ENCODE measurements around the gene AGAP1. TPM values are rescaled to one million over a fixed set of nuclear protein-coding genes. Genes with fewer than 3 reads are reported as not detected.
"Not testable (repeated sequence)": the region's sequence is repeated elsewhere in the genome, so short reads cannot be mapped to it uniquely, and the experiment has no call there.

The AGAP1 gene
- polyA plus RNA-seq, 3 donors: 3.7 to 7.1 (median 6.3) TPM

DNA sequence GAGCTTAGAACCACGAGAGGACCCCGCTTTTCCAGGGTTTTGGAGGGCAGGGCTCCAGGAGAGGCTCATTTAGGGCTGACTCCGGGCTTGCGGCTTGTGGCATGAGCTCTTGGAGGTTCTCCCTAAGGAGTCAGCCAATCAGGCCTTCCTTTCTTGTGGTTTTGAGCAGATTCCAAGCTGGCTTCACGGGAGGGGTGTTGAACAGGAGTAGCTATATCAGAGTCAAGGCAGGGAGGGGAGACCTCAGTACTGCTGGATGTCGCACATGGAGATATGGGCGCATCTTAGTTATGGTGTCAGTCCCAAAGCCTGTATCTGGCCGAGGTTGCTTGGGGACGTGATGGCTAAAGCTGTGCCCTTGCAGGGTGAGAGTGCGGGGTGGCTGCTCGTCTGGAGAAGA lies 98.6 kb downstream of the AGAP1 start:
- no peak overlapping the region for H3K27ac ChIP-seq (ENCODE audit: low read depth, low read length)
- 81 to 90% (median 83%) methylated on average over 11 of the region's 11 CpGs for WGBS, 3 donors

DNA sequence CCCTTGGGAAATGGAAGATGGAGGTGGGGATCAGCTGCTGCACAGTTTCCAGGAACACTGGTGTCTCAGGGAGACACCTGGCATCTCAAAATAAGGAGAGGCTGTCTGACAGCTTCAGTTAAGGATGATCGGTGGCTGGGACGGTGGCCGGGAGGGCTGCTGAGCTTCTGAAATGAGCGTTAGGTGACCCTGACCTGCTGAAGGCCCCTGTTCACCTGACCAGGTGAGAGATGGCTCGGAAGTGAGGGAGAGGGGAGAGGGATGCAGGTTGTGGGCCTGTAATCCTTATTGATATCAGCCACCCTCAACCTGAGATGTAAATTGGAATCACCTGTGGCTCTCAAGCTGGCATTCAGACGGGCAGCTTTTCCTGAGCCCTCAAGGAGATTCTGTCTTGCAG lies 99.0 kb downstream of the AGAP1 start:
- H3K27ac ChIP-seq (ENCODE audit: low read depth, low read length): no peak overlapping the region

DNA sequence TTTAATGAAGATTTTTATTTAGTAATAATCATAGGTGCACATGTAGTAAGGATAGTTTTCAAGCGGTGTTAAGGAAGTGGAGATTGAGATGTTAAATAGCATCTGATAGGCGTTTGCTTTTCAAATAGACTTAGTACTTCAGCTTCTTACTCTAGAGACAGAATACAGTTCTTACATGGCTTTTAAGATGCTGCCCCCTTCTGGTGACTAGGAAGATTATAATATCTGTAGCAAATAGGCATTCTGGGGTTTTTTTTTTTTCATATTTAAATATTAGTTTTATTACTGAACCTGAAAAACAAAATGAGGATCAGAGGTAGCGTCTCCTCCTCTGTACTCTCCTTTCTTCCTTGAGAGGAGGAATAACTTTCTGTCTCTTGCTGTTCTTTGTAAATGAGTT lies 100.2 kb downstream of the AGAP1 start:
- no peak overlapping the region for H3K27ac ChIP-seq (ENCODE audit: low read depth, low read length)
- 0 to 6% (median 6%) methylated on average over 3 of the region's 3 CpGs for WGBS, 3 donors

More for the DNA sequence above, 99.0 kb downstream of the AGAP1 start:
- WGBS, 3 donors: 74 to 86% (median 76%) methylated on average over 6 of the region's 6 CpGs

DNA sequence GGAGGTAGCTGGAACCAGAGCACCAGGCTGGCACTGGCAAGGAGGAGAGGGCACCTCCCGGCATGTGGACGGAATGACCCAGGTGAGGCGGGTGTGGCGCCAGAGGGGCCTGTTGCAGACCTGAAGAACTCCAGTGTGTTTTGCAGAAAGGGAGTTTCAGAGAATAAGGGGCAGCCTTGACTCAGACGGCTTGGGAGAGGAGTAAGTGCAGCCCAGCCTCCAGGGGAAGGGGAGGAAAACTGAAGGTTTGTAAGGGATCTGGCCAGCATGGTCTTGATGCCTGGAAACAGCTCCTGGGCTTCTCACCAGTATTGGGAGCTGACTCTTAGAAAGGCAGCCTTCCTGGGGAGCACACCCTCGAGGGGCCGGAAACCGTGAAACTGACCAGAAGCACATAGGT lies 101.1 kb downstream of the AGAP1 start:
- H3K27ac ChIP-seq (ENCODE audit: low read depth, low read length): no peak overlapping the region
- 64 to 86% (median 73%) methylated on average over 8 of the region's 8 CpGs for WGBS, 3 donors

DNA sequence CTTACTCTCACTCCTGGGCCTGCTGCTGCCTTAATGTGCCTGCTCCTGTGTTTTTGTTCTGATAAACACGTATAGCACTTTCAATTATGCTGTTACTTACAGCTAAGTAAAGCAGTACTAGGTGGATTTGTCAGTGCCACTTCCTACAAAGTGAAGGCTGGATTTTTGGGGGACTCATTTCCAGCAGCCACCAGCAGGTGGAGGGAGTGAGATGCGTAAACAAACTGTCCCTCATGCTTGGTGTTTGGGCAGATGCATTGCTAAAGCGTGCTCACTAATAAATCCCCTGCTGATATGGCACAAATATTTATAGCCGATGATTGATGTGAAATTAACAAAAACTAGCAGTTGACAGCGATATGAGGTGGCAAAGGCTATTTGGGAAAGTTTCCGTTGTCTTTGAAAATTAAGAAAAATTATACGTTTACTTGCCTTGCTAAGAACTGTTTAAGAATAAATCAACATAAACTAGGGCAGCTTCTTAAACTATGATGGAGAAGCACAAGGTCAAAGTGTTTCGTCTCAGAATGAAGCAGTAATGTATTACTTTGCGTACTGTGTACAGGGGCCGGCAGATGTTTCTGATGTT lies 101.7 kb downstream of the AGAP1 start:
- no peak overlapping the region for H3K27ac ChIP-seq (ENCODE audit: low read depth, low read length)
- 34 to 43% (median 36%) methylated on average over 10 of the region's 10 CpGs for WGBS, 3 donors

DNA sequence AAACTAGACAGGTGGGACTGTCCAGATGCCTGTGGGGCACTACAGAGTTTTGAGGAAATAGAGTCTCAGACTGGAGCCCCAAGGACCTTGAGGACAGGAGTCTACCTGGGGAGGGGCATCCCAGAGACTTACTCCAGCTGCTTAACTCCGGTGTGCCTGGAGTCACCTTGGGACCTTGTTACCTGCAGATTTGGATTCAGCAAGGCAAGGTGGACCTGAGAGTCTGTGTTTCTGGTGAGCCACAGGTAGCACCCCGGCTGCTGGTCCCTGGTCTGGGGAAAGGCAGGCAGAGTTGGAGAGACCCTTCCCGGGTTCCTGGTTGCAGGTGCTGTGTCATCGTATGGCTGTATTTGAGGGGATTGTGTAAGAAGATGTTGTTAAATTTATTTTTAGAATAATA lies 102.4 kb downstream of the AGAP1 start:
- WGBS, 3 donors: 87 to 91% (median 88%) methylated on average over 4 of the region's 4 CpGs

DNA sequence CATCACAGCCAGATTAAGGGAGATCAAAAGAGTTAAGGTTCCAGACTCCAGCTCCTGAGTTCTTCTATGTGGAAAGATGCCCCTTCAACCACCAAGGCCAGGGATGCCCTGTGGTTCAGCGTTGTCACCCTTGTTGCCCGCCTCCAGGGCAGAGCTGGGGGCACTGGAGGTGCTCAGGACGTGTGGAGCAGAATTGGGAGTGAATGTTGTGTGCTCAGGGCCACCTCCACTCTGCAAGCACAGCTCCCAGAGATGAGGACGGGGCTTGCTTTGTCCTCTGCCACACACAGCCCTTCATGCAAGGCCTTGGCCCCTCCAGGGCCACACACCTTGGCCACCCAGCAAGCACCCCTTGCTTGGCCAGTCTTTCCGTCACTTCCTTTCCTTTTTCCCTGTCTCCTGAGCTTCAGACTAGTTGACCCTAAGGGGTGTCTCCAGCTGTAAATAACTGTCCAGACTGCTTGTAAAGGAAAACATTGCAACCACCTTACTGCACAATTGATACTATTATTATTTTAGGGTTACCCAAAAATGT lies 103.3 kb downstream of the AGAP1 start:
- WGBS, 3 donors: 89 to 90% (median 89%) methylated on average over 5 of the region's 5 CpGs
- H3K27ac ChIP-seq (ENCODE audit: low read depth, low read length): no peak overlapping the region

More for the DNA sequence above, 102.4 kb downstream of the AGAP1 start:
- no peak overlapping the region for H3K27ac ChIP-seq (ENCODE audit: low read depth, low read length)

DNA sequence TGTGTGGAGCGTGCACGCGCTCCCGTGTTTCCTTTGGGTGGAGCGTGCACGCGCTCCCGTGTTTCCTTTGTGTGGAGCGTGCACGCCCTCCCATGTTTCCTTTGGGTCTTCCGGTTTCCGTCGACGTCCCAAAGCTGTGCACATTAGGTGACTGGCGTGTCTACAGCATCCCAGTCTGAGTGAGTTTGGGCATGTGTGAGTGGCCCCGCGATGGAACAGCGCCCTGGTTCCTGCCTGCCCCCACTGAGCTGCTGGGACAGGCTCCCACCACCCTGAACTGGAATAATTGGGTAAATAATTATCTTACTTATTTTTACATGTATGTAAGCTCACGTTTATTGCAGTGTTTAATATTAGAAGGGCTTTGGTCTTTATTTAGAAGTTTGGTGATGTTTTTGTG lies 104.2 kb downstream of the AGAP1 start:
- 94 to 96% (median 94%) methylated on average over 19 of the region's 19 CpGs for WGBS, 3 donors

DNA sequence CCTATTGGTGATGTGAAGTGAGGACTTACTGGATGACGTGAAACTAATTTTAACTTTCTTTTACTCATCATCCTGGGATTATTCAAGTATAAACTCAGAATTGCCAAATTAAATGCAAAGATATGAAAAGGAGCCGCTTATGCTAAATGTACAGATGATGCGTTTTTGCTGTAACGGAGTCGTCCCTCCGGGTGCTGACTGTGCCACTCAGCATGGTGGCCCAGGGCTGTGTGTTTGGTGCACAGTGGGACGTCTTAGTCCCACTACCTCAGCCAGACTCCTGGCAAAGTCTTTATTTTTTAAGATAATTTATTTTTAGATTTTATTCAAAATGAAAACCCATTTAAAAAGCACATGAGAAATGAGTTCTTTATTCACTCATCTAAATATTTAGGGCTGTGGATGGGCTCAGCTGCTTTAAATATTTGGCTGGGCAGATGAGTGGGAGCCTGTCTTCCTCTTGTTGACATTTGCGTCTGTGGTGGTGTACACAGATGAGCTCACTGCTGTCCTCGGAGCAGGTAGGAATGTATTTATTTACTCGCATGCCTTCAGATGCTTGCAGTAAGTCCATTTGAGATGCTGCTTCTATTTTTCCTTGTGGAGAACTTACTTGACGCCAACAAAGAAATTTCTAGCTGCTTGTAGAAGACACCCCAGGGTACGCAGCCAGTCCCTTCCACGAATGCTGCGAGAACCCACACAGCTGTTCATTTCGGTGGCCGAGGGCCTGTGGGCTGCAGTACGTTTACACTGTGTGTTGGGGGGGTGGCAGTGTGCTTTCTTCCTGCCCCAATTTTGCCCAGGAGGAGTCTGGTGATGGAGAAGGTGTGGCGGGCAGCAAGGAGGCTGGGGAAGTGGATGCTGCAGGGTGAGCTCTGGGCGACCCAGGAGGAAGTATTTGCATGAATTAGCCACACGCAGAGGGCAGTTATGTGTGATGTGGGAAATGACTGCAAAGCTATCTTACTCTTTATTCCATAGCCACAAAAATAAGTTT lies 105.0 kb downstream of the AGAP1 start:
- WGBS, 3 donors: 80 to 92% (median 89%) methylated on average over 20 of the region's 20 CpGs
- H3K27ac ChIP-seq (ENCODE audit: low read depth, low read length): no peak overlapping the region

More for the DNA sequence above, 104.2 kb downstream of the AGAP1 start:
- no peak overlapping the region for H3K27ac ChIP-seq (ENCODE audit: low read depth, low read length)

DNA sequence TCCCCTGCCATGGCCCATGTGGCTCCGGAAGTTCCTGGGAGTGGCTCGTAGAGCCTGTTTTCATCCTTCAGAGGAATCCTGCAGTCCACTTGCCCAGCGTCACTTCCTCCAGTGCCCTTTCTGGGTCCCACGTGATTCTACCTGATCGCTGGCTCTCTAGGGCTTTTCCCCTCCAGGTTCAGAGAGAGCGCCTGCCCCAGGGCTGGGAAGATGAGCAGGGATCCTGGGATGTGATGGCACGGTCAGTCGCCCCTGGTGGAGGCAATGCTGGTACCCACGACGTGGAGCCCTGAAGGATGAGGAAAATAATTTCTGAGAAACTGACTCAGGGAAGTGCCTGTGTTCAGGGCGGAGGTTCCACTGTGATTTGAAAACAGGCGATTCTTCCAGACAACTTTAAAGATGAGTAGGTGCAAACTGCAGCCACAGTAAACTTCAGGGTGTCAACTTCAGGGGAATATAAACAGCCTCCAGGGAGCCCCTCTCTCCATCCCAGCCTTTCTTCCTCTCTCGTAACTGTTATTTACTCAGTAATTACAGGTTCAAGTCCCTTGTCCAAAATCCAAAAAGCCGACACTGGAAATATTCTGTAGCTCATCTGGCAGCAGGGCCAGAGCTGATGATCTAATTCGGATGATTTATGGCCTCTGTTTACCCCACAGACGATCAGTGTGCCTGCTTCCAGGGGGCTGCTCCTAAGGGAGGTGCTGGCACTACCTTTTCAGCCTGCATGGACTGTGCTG lies 105.9 kb downstream of the AGAP1 start:
- H3K27ac ChIP-seq (ENCODE audit: low read depth, low read length): no peak overlapping the region
- 79 to 85% (median 81%) methylated on average over 16 of the region's 16 CpGs for WGBS, 3 donors

DNA sequence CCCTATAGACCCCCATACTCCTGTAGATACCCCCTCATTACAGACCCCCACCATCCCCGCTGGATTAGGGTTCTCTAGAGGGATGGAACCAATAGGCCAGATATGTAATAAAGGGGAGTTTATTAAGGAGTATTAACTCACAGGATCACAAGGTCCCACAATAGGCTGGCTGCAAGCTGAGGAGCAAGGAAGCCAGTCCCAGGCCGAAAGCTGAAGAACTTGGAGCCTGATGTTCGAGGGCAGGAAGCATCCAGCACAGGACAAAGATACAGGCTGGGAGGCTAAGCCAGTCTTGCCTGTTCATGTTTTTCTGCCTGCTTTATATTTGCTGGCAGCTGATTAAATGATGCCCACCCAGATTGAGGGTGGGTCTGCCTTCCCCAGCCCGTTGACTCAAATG lies 106.6 kb downstream of the AGAP1 start:
- WGBS, 3 donors: 73 to 85% (median 79%) methylated on average over 4 of the region's 4 CpGs
- H3K27ac ChIP-seq (ENCODE audit: low read depth, low read length): no peak overlapping the region

DNA sequence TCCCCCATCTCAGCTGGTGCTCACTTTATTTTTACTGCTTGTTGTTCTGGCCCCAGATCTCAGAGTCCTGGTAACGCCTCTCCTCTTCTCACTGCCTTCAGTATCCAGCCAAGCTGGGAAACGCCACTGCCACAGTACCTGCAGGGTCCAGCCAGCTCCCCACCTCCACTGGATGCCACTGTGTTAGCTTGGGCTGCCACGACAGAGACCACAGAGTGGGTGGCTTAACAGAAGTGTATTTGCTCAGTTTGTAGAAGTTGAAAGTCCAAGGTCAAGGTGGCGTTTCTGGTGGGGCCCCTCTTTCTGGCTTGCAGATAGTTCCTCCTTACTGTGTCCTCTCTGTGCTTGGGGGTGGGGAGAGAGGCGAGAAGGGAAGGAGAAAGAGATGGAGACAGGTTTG lies 107.1 kb downstream of the AGAP1 start:
- 57 to 85% (median 83%) methylated on average over 5 of the region's 5 CpGs for WGBS, 3 donors

DNA sequence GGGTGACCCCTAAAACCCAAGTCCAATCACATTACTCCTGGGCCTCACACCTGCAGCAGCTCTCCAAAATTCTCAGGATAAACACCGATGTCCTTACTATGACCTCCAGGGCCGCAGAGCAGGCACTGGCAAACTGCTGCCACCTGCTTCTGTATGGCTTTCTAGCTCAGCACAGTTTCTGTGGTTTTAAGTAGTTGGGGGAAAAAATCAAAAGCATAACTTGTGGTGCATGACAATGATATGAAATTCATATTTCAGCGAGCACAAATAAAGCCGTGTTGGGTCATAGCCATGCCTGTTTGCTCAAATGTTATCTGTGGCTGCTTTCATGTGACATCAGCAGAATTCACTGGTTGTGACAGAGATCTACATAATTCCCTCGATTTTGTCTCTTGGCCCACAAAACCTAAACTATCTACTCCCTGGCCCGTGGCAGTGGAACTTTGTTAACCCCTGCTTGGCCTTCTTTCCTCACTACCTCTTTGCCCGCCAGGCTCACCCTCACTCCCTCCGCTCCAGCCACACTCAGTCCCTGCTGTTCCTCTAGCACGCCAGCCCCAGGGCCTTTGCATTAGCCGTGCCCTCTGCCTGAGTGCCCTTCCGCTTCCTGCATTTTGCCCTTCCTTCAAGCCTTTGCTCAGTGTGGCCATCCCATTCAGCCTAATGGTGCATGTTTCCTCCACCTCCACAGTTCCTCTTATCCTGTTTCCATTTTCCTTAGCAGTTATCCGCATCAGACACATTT lies 108.3 kb downstream of the AGAP1 start:
- H3K27ac ChIP-seq (ENCODE audit: low read depth, low read length): no peak overlapping the region
- WGBS, 3 donors: 62 to 86% (median 86%) methylated on average over 12 of the region's 12 CpGs

More for the DNA sequence above, 107.1 kb downstream of the AGAP1 start:
- no peak overlapping the region for H3K27ac ChIP-seq (ENCODE audit: low read depth, low read length)

DNA sequence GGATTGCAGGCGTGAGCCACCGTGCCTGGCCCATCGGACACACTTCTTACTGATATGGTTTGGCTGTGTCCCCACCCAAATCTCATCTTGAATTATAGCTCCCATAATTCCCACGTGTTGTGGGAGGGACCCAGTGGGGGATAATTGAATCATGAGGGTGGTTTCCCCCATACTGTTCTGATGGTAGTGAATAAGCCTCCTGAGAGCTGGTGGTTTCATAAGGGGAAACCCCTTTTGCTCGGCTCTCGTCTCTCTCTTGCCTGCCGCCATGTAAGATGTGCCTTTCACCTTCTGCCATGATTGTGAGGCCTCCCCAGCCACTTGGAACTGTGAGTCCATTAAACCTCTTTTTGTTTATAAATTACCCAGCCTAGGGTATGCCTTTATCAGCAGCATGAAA lies 109.1 kb downstream of the AGAP1 start:
- not testable (repeated sequence) for H3K27ac ChIP-seq (ENCODE audit: low read depth, low read length)
- WGBS, 3 donors: 88 to 95% (median 89%) methylated on average over 7 of the region's 7 CpGs

DNA sequence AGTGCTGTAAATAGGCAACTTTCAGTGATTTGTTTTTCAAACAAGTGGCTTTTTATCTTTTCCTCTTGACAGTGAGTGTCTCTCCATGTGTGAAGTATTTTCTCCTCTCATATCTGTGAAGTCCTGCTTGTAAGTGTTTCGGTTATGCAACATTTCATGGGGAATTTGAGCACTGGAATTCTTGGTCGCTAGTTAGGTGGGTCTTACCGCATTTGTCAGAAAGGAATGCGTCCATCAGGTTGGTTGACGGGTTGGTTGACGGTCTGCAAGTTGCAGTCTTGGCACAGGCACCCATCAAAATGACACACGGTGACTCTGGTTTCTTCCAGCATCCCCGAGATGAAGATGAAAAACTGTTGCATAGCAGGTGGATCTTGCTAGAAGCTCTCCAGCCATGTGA lies 109.8 kb downstream of the AGAP1 start:
- 88 to 93% (median 89%) methylated on average over 8 of the region's 8 CpGs for WGBS, 3 donors
- H3K27ac ChIP-seq (ENCODE audit: low read depth, low read length): no peak overlapping the region

DNA sequence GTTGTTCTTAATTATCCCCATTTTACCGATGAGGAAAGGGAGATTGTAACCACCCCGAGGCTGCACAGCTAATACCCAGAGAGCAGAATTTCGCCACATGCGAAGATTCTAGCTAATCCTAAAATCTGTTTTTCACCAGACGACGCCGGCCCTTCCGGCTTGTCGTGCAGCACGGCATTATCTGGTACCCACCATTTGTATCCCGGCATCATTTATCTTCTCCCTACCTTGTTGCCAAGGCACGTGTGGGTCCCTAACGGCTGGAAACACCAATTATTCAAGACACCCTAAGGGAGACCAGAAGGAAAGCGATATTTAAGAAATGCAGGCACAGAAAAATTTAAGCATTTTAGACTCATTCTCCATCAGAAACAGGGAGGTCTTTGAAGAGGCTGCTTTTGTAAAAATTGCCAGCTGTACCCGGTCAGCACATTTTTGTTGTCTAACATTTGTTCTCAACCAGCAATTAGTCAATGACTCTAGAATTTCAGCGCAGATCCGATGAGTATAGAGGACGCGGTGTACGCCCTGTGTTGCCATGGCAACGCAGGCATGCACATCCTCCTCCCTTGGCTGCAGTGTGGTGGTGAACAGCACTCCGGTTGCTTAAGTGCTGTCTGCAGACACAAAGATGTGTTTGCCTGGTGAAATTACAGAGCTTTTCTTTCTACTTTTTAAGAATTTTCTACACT lies 111.6 kb downstream of the AGAP1 start:
- WGBS, 3 donors: 45 to 48% (median 47%) methylated on average over 22 of the region's 22 CpGs
- H3K27ac ChIP-seq (ENCODE audit: low read depth, low read length): no peak overlapping the region

DNA sequence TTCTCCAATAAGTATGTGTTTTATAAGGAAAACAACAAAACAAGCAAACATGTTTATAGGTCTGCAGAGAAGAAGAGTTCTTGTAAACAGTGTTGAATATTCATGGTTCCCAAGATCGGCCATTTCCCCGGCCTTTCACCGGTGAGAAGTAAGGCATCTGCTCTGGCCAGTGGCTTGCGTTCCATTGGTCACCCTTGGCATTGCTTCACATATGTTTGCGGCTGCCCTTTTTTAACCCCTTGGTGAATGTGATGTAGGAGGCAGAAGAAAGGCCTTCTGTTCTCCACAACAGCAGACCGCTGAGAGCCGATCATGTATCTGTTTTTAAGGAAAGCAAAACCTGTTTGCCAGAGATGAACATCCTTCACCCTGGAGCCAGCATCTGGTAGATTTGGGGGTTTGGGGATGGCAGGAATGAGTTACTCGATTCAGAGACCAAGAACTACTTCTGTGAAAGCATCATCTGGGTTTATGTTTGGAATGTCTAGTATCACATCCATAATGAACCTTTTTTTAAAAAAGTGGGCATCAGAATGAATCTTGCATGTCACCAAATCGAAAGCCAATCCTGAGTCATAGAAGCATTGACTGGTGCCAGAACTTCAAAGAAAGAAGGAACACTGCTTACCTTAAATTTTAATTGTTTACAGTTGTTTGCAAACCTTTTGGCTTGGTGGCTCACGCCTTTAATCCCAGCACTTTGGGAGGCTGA lies 112.3 kb downstream of the AGAP1 start:
- 51 to 62% (median 62%) methylated on average over 10 of the region's 10 CpGs for WGBS, 3 donors
- no peak overlapping the region for H3K27ac ChIP-seq (ENCODE audit: low read depth, low read length)
